CD14-positive monocyte (primary cell): Measurements from ENCODE around the gene SRD5A2. TPM values are rescaled to one million over a fixed set of nuclear protein-coding genes. Genes with fewer than 3 reads are reported as not detected.
"Not testable (repeated sequence)": the region's sequence is repeated elsewhere in the genome, so short reads cannot be mapped to it uniquely, and the experiment has no call there.

ENCODE experiments used
- DNase-seq, 3 donors: peaks; one replicate each; pipeline ENCODE4 v3.0.0-alpha.2; 2011 to 2022
- H2AFZ ChIP-seq: 2 replicates; pipeline ENCODE4 v1.6.0; 2012; ENCODE audit warnings: mild to moderate bottlenecking, low read depth, low read length, inconsistent platforms; ENCODE audit not compliant: insufficient read depth, poor library complexity, severe bottlenecking
- H3K27ac ChIP-seq, 2 donors: 1 replicate in 1 of 2; 2 replicates in 1 of 2; pipeline ENCODE4 v1.5.1; 2012 to 2013; ENCODE audit warnings: low read length in 2 of 2, control low read depth in 1 of 2, inconsistent platforms in 1 of 2, low read depth in 1 of 2, mild to moderate bottlenecking in 1 of 2
- H3K27me3 ChIP-seq, 2 donors: one replicate each; pipeline versions ENCODE4 v1.6.0 to v1.6.1; 2011 to 2013; ENCODE audit warnings: low read length in 2 of 2; ENCODE audit not compliant: control insufficient read depth in 2 of 2, insufficient read depth in 2 of 2
- H3K36me3 ChIP-seq, 2 donors: replicated peaks in 1 of 2; 1 replicate in 1 of 2; 2 replicates in 1 of 2; pipeline versions ENCODE4 v1.5.1 to v1.6.1; 2012 to 2013; ENCODE audit warnings: low read length in 2 of 2, control low read depth in 1 of 2, inconsistent platforms in 1 of 2, mild to moderate bottlenecking in 1 of 2; ENCODE audit not compliant: insufficient read depth in 2 of 2, control insufficient read depth in 1 of 2
- H3K4me1 ChIP-seq, 2 donors: 1 replicate in 1 of 2; 2 replicates in 1 of 2; pipeline versions ENCODE4 v1.5.1 to v1.6.1; 2012 to 2013; ENCODE audit warnings: low read length in 2 of 2, control low read depth in 1 of 2, inconsistent platforms in 1 of 2, mild to moderate bottlenecking in 1 of 2, moderate library complexity in 1 of 2; ENCODE audit not compliant: insufficient read depth in 2 of 2, control insufficient read depth in 1 of 2
- H3K4me2 ChIP-seq: replicated peaks from 2 replicates; pipeline ENCODE3; 2012; ENCODE audit warnings: low read length, moderate library complexity, mild to moderate bottlenecking; ENCODE audit not compliant: poor library complexity, severe bottlenecking; ENCODE audit errors: extremely low read depth
- H3K4me3 ChIP-seq, 3 experiments: fragments of 200-600 bp in 1 of 3; sonication (generic) in 1 of 3; replicated peaks in 1 of 3; 1 replicate in 2 of 3; 2 replicates in 1 of 3; pipeline ENCODE4 v1.5.1; 2011 to 2013; ENCODE audit warnings: low read length in 3 of 3, mild to moderate bottlenecking in 3 of 3, control low read depth in 2 of 3, low read depth in 2 of 3, inconsistent platforms in 1 of 3, moderate library complexity in 1 of 3
- H3K79me2 ChIP-seq: 2 replicates; pipeline ENCODE4 v1.6.0; 2012; ENCODE audit warnings: mild to moderate bottlenecking, control low read depth, inconsistent platforms, low read length, moderate library complexity; ENCODE audit not compliant: insufficient read depth
- H3K9ac ChIP-seq: 2 replicates; pipeline ENCODE4 v1.6.0; 2017; ENCODE audit warnings: low read length, mild to moderate bottlenecking; ENCODE audit not compliant: insufficient read depth, poor library complexity, severe bottlenecking
- H3K9me3 ChIP-seq, 2 donors: replicated peaks in 1 of 2; 1 replicate in 1 of 2; 2 replicates in 1 of 2; pipeline versions ENCODE4 v1.5.1 to v1.6.1; 2012 to 2013; ENCODE audit warnings: low read length in 2 of 2, control low read depth in 1 of 2; ENCODE audit not compliant: control insufficient read depth in 1 of 2, insufficient read depth in 1 of 2
- H4K20me1 ChIP-seq: 2 replicates; pipeline ENCODE4 v1.6.0; 2012; ENCODE audit warnings: mild to moderate bottlenecking, low read length, control low read depth, moderate library complexity; ENCODE audit not compliant: insufficient read depth
- H3K27ac Mint-ChIP-seq, 7 donors: one replicate each; pipeline ENCODE4 v1.8.0; 2020; ENCODE audit warnings: mild to moderate bottlenecking in 7 of 7, mixed read lengths in 7 of 7, moderate library complexity in 6 of 7, inconsistent platforms in 2 of 7
- H3K27me3 Mint-ChIP-seq, 3 donors: one replicate each; pipeline ENCODE4 v1.8.0; 2021 to 2022; ENCODE audit warnings: low read depth in 3 of 3, mild to moderate bottlenecking in 3 of 3, mixed read lengths in 3 of 3, moderate library complexity in 3 of 3, inconsistent platforms in 1 of 3
- H3K36me3 Mint-ChIP-seq, 2 donors: one replicate each; pipeline ENCODE4 v1.8.0; 2020; ENCODE audit warnings: mixed read lengths in 2 of 2, inconsistent platforms in 1 of 2, mild to moderate bottlenecking in 1 of 2
- H3K4me1 Mint-ChIP-seq: one replicate; pipeline ENCODE4 v1.8.0; 2020; ENCODE audit warnings: mild to moderate bottlenecking, mixed read lengths
- H3K4me3 Mint-ChIP-seq, 2 donors: one replicate each; pipeline ENCODE4 v1.8.0; 2020; ENCODE audit warnings: mild to moderate bottlenecking in 2 of 2, mixed read lengths in 2 of 2, moderate library complexity in 1 of 2
- H3K9me3 Mint-ChIP-seq, 7 donors: one replicate each; pipeline ENCODE4 v1.8.0; 2020 to 2022; ENCODE audit warnings: mixed read lengths in 7 of 7, mild to moderate bottlenecking in 6 of 7, moderate library complexity in 6 of 7, inconsistent platforms in 2 of 7
- WGBS: methylation state at CpG from one replicate; pipeline ENCODE4 v1.1.5; 2013; ENCODE audit warnings: missing lambda C conversion rate; ENCODE audit not compliant: insufficient coverage; 5-methylcytosine and 5-hydroxymethylcytosine counted together
- intact Hi-C, 2 donors: fragments of 100-400 bp; cut with micrococcal nuclease; formaldehyde crosslinking; loops; one replicate each; pipeline versions ENCODE4 v1.15.0 to v1.15.1; 2023
- polyA plus RNA-seq, 3 donors: library from polyadenylated mRNA; depleted of rRNA in 1 of 3; unstranded in 2 of 3; stranded (reverse) in 1 of 3; fragments of 300-500 nt in 2 of 3; fragments of >200 nt in 1 of 3; fragmentation: Illumina TruSeq in 2 of 3; gene quantifications; 1 replicate in 2 of 3; 2 replicates in 1 of 3; pipeline ENCODE4 v1.2.3, GENCODE V29; 2012 to 2021
- TF ChIP-seq, protein P1 (sequence below): fragments of 200-600 bp; IDR thresholded peaks from one replicate; pipeline ENCODE4 v1.8.0; 2022; ENCODE audit warnings: antibody characterized with exemption, mild to moderate bottlenecking

The SRD5A2 gene
- polyA plus RNA-seq, 3 donors, result not detected

GRCh38 chr2:31489339-31489738, 91.4 kb downstream of the SRD5A2 start:
- H3K79me2 ChIP-seq, H3K4me1 Mint-ChIP-seq, H3K27me3 ChIP-seq, H3K4me2 ChIP-seq, intact Hi-C loops, H3K27ac Mint-ChIP-seq, H3K4me3 ChIP-seq, DNase-seq, H3K36me3 Mint-ChIP-seq, H3K27ac ChIP-seq, H2AFZ ChIP-seq, H3K27me3 Mint-ChIP-seq, H4K20me1 ChIP-seq, H3K36me3 ChIP-seq, H3K9ac ChIP-seq, H3K4me3 Mint-ChIP-seq, H3K4me1 ChIP-seq: not testable (repeated sequence)
- 74% methylated on average over 3 of the region's 3 CpGs for WGBS
- peaks cover 2 to 28% (median 7%) of the 10 kb centered on the region in 7 donors for H3K9me3 Mint-ChIP-seq
- H3K9me3 ChIP-seq, result peaks cover 0 to 20% of the 10 kb centered on the region in 2 donors

DNA sequence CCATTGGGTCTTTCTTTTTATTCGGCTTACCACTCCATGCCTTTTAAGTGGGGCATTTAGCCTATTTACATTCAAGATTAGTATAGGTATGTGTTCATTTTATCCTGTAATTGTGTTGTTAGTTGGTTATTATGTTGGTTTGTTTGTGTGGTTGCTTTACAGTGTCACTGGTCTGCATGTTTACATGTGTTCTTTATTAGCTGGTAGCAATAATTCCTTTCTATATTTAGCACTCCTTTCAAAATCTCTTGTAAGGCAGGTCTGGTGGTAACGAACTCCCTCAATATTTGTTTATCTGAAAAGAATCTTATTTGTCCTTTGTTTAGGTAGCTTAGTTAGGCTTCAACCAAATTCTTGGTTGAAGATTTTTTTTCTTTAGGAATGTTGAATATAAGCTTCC, 97.5 kb downstream of the SRD5A2 start:
- DNase-seq, result no peak
- peaks cover 0 to 3% of the 10 kb centered on the region in 2 donors for H3K27me3 ChIP-seq
- H3K4me2 ChIP-seq, result no peak overlapping the region
- H3K79me2 ChIP-seq, result no peaks in the 10 kb centered on the region
- no peak overlapping the region for H3K27ac ChIP-seq
- no peaks in the 10 kb centered on the region for H4K20me1 ChIP-seq
- no peaks in the 10 kb centered on the region for H3K4me1 ChIP-seq
- no peaks in the 10 kb centered on the region for H3K36me3 Mint-ChIP-seq
- TF ChIP-seq, protein P1, sequence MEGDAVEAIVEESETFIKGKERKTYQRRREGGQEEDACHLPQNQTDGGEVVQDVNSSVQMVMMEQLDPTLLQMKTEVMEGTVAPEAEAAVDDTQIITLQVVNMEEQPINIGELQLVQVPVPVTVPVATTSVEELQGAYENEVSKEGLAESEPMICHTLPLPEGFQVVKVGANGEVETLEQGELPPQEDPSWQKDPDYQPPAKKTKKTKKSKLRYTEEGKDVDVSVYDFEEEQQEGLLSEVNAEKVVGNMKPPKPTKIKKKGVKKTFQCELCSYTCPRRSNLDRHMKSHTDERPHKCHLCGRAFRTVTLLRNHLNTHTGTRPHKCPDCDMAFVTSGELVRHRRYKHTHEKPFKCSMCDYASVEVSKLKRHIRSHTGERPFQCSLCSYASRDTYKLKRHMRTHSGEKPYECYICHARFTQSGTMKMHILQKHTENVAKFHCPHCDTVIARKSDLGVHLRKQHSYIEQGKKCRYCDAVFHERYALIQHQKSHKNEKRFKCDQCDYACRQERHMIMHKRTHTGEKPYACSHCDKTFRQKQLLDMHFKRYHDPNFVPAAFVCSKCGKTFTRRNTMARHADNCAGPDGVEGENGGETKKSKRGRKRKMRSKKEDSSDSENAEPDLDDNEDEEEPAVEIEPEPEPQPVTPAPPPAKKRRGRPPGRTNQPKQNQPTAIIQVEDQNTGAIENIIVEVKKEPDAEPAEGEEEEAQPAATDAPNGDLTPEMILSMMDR, result no peak
- no peak overlapping the region for H3K27ac Mint-ChIP-seq
- peaks cover 0 to 11% of the 10 kb centered on the region in 2 donors for H3K9me3 ChIP-seq
- H3K9me3 Mint-ChIP-seq, result peaks cover 0 to 8% (median 3%) of the 10 kb centered on the region in 7 donors
- no peak overlapping the region for H3K4me3 ChIP-seq
- H3K4me3 Mint-ChIP-seq, result no peak overlapping the region
- intact Hi-C loops, result no loop called here
- no peaks in the 10 kb centered on the region for H3K36me3 ChIP-seq
- H3K4me1 Mint-ChIP-seq, result no peaks in the 10 kb centered on the region
- peaks cover 0 to 6% (median 6%) of the 10 kb centered on the region in 3 donors for H3K27me3 Mint-ChIP-seq
- no peak overlapping the region for H2AFZ ChIP-seq
- WGBS, result no CpG with 5 or more reads among the region's 2 CpGs
- no peak overlapping the region for H3K9ac ChIP-seq
